GM21423 (cell line): ENCODE measurements around the gene EMC10.

Experiments used
- ATAC-seq: cut with Tn5 transposase; IDR thresholded peaks from one replicate; pipeline ENCODE4 v1.9.1; 2021; ENCODE audit warnings: mild to moderate bottlenecking, moderate library complexity; ENCODE audit not compliant: unreplicated experiment

Gene EMC10

DNA sequence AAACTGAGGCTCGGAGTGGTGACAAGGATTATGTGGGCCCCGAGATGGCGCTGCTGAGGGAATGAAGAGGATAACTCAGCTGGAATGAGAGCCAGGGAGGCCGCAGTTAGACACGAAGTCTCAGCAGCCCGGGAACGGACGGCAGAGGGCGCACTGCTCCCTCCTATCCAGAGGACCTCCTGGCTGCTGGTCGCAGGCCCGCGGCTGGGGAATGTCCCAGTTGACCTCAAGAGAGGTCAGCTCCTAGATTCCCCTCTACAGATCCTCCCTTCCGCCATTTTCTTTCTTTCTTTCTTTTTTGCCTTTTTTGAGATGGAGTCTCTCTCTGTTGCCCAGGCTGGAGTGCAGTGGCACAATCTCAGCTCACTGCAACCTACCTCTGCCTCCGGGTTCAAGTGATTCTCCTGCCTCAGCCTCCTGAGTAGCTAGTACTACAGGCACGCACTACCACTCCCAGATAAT, 61.5 kb downstream of the EMC10 start:
- no peak for ATAC-seq
